Endodermal cell (in vitro differentiated cells): ENCODE data around the gene CES1. TPM values are rescaled to one million over a fixed set of nuclear protein-coding genes. Genes with fewer than 3 reads are reported as not detected.

Experiments used
- DNase-seq: peaks from one replicate; pipeline ENCODE4 v3.0.0-alpha.2; 2017
- H3K27ac ChIP-seq: 2 replicates; pipeline ENCODE4 v1.5.1; 2013; ENCODE audit warnings: mild to moderate bottlenecking, low read depth, low read length, moderate library complexity
- H3K27me3 ChIP-seq: 2 replicates; pipeline ENCODE4 v1.6.1; 2013; ENCODE audit warnings: mild to moderate bottlenecking, low read length, moderate library complexity; ENCODE audit not compliant: insufficient read depth, control insufficient read depth, poor library complexity, severe bottlenecking
- H3K36me3 ChIP-seq: 2 replicates; pipeline ENCODE4 v1.7.0; 2013; ENCODE audit warnings: mild to moderate bottlenecking, low read length, moderate library complexity; ENCODE audit not compliant: control insufficient read depth, insufficient read depth
- H3K4me1 ChIP-seq: one replicate; pipeline ENCODE4 v1.7.0; 2013; ENCODE audit warnings: low read length; ENCODE audit not compliant: control insufficient read depth, insufficient read depth
- H3K4me3 ChIP-seq: 2 replicates; pipeline ENCODE4 v1.5.1; 2013; ENCODE audit warnings: mild to moderate bottlenecking, low read length, moderate library complexity
- H3K9ac ChIP-seq: 2 replicates; pipeline ENCODE4 v1.6.1; 2013; ENCODE audit warnings: mild to moderate bottlenecking, low read length, moderate library complexity; ENCODE audit not compliant: poor library complexity, severe bottlenecking; ENCODE audit errors: extremely low read depth
- H3K9me3 ChIP-seq: 2 replicates; pipeline ENCODE4 v1.6.1; 2013; ENCODE audit warnings: mild to moderate bottlenecking, low read length, moderate library complexity; ENCODE audit not compliant: control insufficient read depth
- H3K27ac Mint-ChIP-seq: 2 replicates; pipeline ENCODE4 v1.8.0; 2020; ENCODE audit warnings: mixed read lengths
- H3K27me3 Mint-ChIP-seq: 2 replicates; pipeline ENCODE4 v1.8.0; 2021; ENCODE audit warnings: mild to moderate bottlenecking, mixed read lengths; ENCODE audit not compliant: insufficient read depth
- H3K36me3 Mint-ChIP-seq: 2 replicates; pipeline ENCODE4 v1.8.0; 2020; ENCODE audit warnings: low read depth, mixed read lengths
- H3K4me1 Mint-ChIP-seq: 2 replicates; pipeline ENCODE4 v1.8.0; 2020; ENCODE audit warnings: mixed read lengths
- H3K4me3 Mint-ChIP-seq: 2 replicates; pipeline ENCODE4 v1.8.0; 2020; ENCODE audit warnings: mild to moderate bottlenecking, moderate library complexity, mixed read lengths
- H3K9me3 Mint-ChIP-seq: 2 replicates; pipeline ENCODE4 v1.8.0; 2020; ENCODE audit warnings: mild to moderate bottlenecking, mixed read lengths
- WGBS, 2 experiments: methylation state at CpG; one replicate each; pipeline versions ENCODE4 v1.1.5 to v1.1.7; 2013; ENCODE audit warnings: missing lambda C conversion rate in 2 of 2, mixed read lengths in 1 of 2; ENCODE audit not compliant: insufficient coverage in 1 of 2, insufficient read length in 1 of 2; 5-methylcytosine and 5-hydroxymethylcytosine counted together
- total RNA-seq, 2 donors: library from RNA; stranded (reverse); fragmentation: NEBNext Ultra II Directional in 1 of 2; extraction: Animal tissue kit (Norgen Biotek cat#: 25700) in 1 of 2; gene quantifications; 2 replicates in 1 of 2; 3 replicates in 1 of 2; pipeline ENCODE4 v1.2.1, GENCODE V29; 2021
- TF ChIP-seq, protein P1 (sequence below): fragments of 200-600 bp; sonication (generic); conservative IDR thresholded peaks from 2 replicates; pipeline ENCODE4 v1.5.0; 2021; ENCODE audit warnings: antibody characterized with exemption, mild to moderate bottlenecking

The CES1 gene
- total RNA-seq, 2 donors from 2014 or later: 1.3 TPM; not detected in 1

DNA sequence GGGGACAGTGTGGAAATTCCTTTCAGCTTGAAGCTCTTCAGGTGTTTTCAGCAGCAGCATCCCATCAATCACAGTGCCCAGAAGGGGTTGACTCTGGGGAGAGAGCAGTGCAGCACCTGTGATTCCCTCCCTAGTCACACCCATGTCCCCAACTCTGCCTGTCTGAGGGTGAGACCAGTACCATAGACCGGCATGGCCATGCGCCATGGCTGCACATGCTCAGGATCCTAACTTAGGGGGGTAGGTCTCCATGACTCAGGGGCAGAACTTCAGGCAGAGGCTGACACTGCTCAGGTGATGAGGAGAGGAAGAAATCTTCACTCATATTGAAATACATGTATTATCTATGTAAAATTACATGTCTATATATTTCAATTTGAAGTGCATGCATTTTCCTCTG is 19.9 kb downstream of the CES1 start:
- no peaks in the 10 kb centered on the region for H3K36me3 ChIP-seq
- Mint-ChIP-seq H3K27ac (no peak overlapping the region), H3K27me3 (peaks cover 76% of the 10 kb centered on the region), H3K4me1 (peaks cover 44% of the 10 kb centered on the region), H3K36me3 (no peaks in the 10 kb centered on the region), H3K9me3 (no peaks in the 10 kb centered on the region), H3K4me3 (no peak overlapping the region)
- no peak for DNase-seq
- H3K27ac ChIP-seq: no peak overlapping the region
- no peak overlapping the region for H3K4me3 ChIP-seq
- TF ChIP-seq, protein P1, sequence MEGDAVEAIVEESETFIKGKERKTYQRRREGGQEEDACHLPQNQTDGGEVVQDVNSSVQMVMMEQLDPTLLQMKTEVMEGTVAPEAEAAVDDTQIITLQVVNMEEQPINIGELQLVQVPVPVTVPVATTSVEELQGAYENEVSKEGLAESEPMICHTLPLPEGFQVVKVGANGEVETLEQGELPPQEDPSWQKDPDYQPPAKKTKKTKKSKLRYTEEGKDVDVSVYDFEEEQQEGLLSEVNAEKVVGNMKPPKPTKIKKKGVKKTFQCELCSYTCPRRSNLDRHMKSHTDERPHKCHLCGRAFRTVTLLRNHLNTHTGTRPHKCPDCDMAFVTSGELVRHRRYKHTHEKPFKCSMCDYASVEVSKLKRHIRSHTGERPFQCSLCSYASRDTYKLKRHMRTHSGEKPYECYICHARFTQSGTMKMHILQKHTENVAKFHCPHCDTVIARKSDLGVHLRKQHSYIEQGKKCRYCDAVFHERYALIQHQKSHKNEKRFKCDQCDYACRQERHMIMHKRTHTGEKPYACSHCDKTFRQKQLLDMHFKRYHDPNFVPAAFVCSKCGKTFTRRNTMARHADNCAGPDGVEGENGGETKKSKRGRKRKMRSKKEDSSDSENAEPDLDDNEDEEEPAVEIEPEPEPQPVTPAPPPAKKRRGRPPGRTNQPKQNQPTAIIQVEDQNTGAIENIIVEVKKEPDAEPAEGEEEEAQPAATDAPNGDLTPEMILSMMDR: no peak
- 71 to 83% methylated on average over 2 of the region's 2 CpGs for WGBS, 2 experiments
- no peak overlapping the region for H3K9ac ChIP-seq
- H3K27me3 ChIP-seq: peaks cover 91% of the 10 kb centered on the region
- H3K9me3 ChIP-seq: no peaks in the 10 kb centered on the region
- peaks cover 5% of the 10 kb centered on the region for H3K4me1 ChIP-seq

- H3K9me3 Mint-ChIP-seq: no peaks in the 10 kb centered on the region
- peaks cover 65% of the 10 kb centered on the region for H3K27me3 Mint-ChIP-seq
- no peak overlapping the region for H3K4me3 Mint-ChIP-seq
- DNase-seq: no peak
- Histone ChIP-seq H3K9ac (no peak overlapping the region), H3K27ac (no peak overlapping the region), H3K4me3 (no peak overlapping the region), H3K36me3 (no peaks in the 10 kb centered on the region), H3K4me1 (peaks cover 5% of the 10 kb centered on the region), H3K9me3 (no peaks in the 10 kb centered on the region), H3K27me3 (peaks cover 80% of the 10 kb centered on the region)
- H3K36me3 Mint-ChIP-seq: no peaks in the 10 kb centered on the region
- 88 to 94% methylated on average over 4 of the region's 4 CpGs for WGBS, 2 experiments
- peaks cover 36% of the 10 kb centered on the region for H3K4me1 Mint-ChIP-seq
- TF ChIP-seq, protein P1: no peak
- H3K27ac Mint-ChIP-seq: no peak overlapping the region
Observed at GRCh38 chr16:55811811-55812210, 21.1 kb downstream of the CES1 start.

- Mint-ChIP-seq H3K27me3 (peaks cover 56% of the 10 kb centered on the region), H3K36me3 (no peaks in the 10 kb centered on the region), H3K4me1 (peaks cover 23% of the 10 kb centered on the region), H3K9me3 (no peaks in the 10 kb centered on the region), H3K27ac (no peak overlapping the region), H3K4me3 (no peak overlapping the region)
- Histone ChIP-seq H3K4me1 (no peaks in the 10 kb centered on the region), H3K9me3 (no peaks in the 10 kb centered on the region), H3K9ac (no peak overlapping the region), H3K36me3 (no peaks in the 10 kb centered on the region), H3K4me3 (no peak overlapping the region), H3K27ac (no peak overlapping the region), H3K27me3 (peaks cover 68% of the 10 kb centered on the region)
- peak; percentile 10 for DNase-seq
- whole genome bisulfite sequencing, 2 experiments: 82 to 87% methylated on average over 8 of the region's 8 CpGs
- TF ChIP-seq, protein P1: no peak
Observed at GRCh38 chr16:55810451-55810961, 22.4 kb downstream of the CES1 start.
